Esophagus squamous epithelium (tissue), 5 donors: ENCODE results near the gene PKD2. TPM values are rescaled to one million over a fixed set of nuclear protein-coding genes. Genes with fewer than 3 reads are reported as not detected.

Experiments used
- DNase-seq: peaks from one replicate; lab custom pipeline; 2025; lab: John Stamatoyannopoulos, UW
- H3K27ac ChIP-seq, 4 donors: fragments of 200-600 bp; sonication (generic); one replicate each; pipeline ENCODE4 v1.5.1; 2016 to 2019; ENCODE audit warnings: mild to moderate bottlenecking in 1 of 4
- H3K27me3 ChIP-seq, 4 donors: fragments of 200-600 bp; sonication (generic); 1 replicate in 3 of 4; 2 replicates in 1 of 4; pipeline versions ENCODE4 v1.5.1 to v1.6.0; 2017 to 2021; ENCODE audit warnings: antibody characterized with exemption in 1 of 4
- H3K36me3 ChIP-seq, 3 donors: fragments of 200-600 bp; sonication (generic); one replicate each; pipeline ENCODE4 v1.5.1; 2016 to 2019
- H3K4me1 ChIP-seq, 3 donors: fragments of 200-600 bp; sonication (generic); one replicate each; pipeline ENCODE4 v1.5.1; 2017 to 2019
- H3K4me3 ChIP-seq, 4 donors: fragments of 200-600 bp; sonication (generic); 1 replicate in 3 of 4; 2 replicates in 1 of 4; pipeline ENCODE4 v1.5.1; 2016 to 2019; ENCODE audit warnings: mild to moderate bottlenecking in 2 of 4, moderate library complexity in 1 of 4
- H3K9me3 ChIP-seq, 3 donors: fragments of 200-600 bp; sonication (generic); one replicate each; pipeline ENCODE4 v1.5.1; 2016 to 2019
- CTCF ChIP-seq, 6 experiments: fragments of 450-650 bp in 4 of 6; fragments of 200-600 bp in 2 of 6; sonication (generic) in 2 of 6; IDR thresholded peaks; one replicate each; pipeline ENCODE4 v1.5.1; 2016 to 2019; ENCODE audit warnings: antibody characterized with exemption in 6 of 6, mild to moderate bottlenecking in 4 of 6, moderate library complexity in 4 of 6
- POLR2A ChIP-seq, 4 donors: fragments of 450-650 bp; IDR thresholded peaks; one replicate each; pipeline ENCODE4 v1.6.1; 2017; ENCODE audit warnings: antibody characterized with exemption in 4 of 4, mild to moderate bottlenecking in 4 of 4, moderate library complexity in 3 of 4
- WGBS, 2 donors: methylation state at CpG; one replicate each; pipeline ENCODE4 v1.1.5; 2018; 5-methylcytosine and 5-hydroxymethylcytosine counted together
- intact Hi-C: fragments of 100-400 bp; cut with DNase I; formaldehyde crosslinking; loops from one replicate; pipeline ENCODE4 v1.15.0; 2022
- total RNA-seq, 4 donors: library from RNA; depleted of rRNA; stranded (reverse); fragments of >200 nt; gene quantifications; one replicate each; pipeline ENCODE4 v1.1.0, GENCODE V29; 2016
- donor health status: DM: yes; HTN: yes; CAD: no.

The PKD2 gene
- total RNA-seq, 4 donors from 2014 or later: 9.4 to 34.7 (median 13.9) TPM

GRCh38 chr4:88040707-88041106 lies 33.3 kb downstream of the PKD2 start:
- no peak for DNase-seq
- no peak for TF ChIP-seq POLR2A (IDR thresholded peaks at IDR 0.05)
- no peak for TF ChIP-seq CTCF (IDR thresholded peaks at IDR 0.05)
- intact Hi-C loops: no loop called here
- 76 to 80% methylated on average over 3 of the region's 3 CpGs for WGBS, 2 donors
- H3K36me3 ChIP-seq: peaks cover 0 to 100% (median 23%) of the 10 kb centered on the region in 3 donors
- no peaks in the 10 kb centered on the region for H3K9me3 ChIP-seq
- no peak overlapping the region for H3K4me3 ChIP-seq
- no peaks in the 10 kb centered on the region for H3K27me3 ChIP-seq
- H3K4me1 ChIP-seq: no peaks in the 10 kb centered on the region
- no peak overlapping the region for H3K27ac ChIP-seq

- WGBS, 2 donors: 57 to 70% methylated on average over 1 to 2 of the region's 2 CpGs
- no peak overlapping the region for H3K27ac ChIP-seq
- DNase-seq: no peak
- no peak overlapping the region for H3K4me3 ChIP-seq
- H3K27me3 ChIP-seq: no peaks in the 10 kb centered on the region
- TF ChIP-seq CTCF (IDR thresholded peaks at IDR 0.05) (no peak), POLR2A (IDR thresholded peaks at IDR 0.05) (no peak)
- peaks cover 0 to 100% (median 23%) of the 10 kb centered on the region in 3 donors for H3K36me3 ChIP-seq
- H3K4me1 ChIP-seq: no peaks in the 10 kb centered on the region
- intact Hi-C loops: no loop called here
- no peaks in the 10 kb centered on the region for H3K9me3 ChIP-seq
These were observed 34.2 kb downstream of the PKD2 start for GRCh38 chr4:88041626-88042025.

- DNase-seq: no peak
- Histone ChIP-seq H3K4me1 (no peaks in the 10 kb centered on the region), H3K27me3 (no peaks in the 10 kb centered on the region), H3K27ac (no peak overlapping the region), H3K36me3 (peaks cover 0 to 100% (median 23%) of the 10 kb centered on the region in 3 donors), H3K4me3 (no peak overlapping the region), H3K9me3 (no peaks in the 10 kb centered on the region)
- intact Hi-C loops: no loop called here
- TF ChIP-seq POLR2A (IDR thresholded peaks at IDR 0.05) (no peak), CTCF (IDR thresholded peaks at IDR 0.05) (no peak)
- WGBS, 2 donors: 70 to 73% methylated on average over 1 of the region's 1 CpG
These were observed 35.6 kb downstream of the PKD2 start for GRCh38 chr4:88043001-88043400.

- 81 to 85% methylated on average over 8 of the region's 8 CpGs for WGBS, 2 donors
- Histone ChIP-seq H3K27me3 (no peaks in the 10 kb centered on the region), H3K4me3 (no peak overlapping the region), H3K9me3 (no peaks in the 10 kb centered on the region), H3K27ac (no peak overlapping the region), H3K36me3 (peaks cover 0 to 100% (median 18%) of the 10 kb centered on the region in 3 donors), H3K4me1 (no peaks in the 10 kb centered on the region)
- no peak for DNase-seq
- TF ChIP-seq CTCF (IDR thresholded peaks at IDR 0.05) (no peak), POLR2A (IDR thresholded peaks at IDR 0.05) (no peak)
- intact Hi-C loops: no loop called here
These were observed 36.3 kb downstream of the PKD2 start for GRCh38 chr4:88043586-88044340.

GRCh38 chr4:88045021-88045420 lies 37.6 kb downstream of the PKD2 start:
- H3K27ac ChIP-seq: no peak overlapping the region
- intact Hi-C loops: no loop called here
- H3K36me3 ChIP-seq: peaks cover 0 to 98% (median 13%) of the 10 kb centered on the region in 3 donors
- TF ChIP-seq POLR2A (IDR thresholded peaks at IDR 0.05) (no peak), CTCF (IDR thresholded peaks at IDR 0.05) (no peak)
- no peaks in the 10 kb centered on the region for H3K27me3 ChIP-seq
- no peaks in the 10 kb centered on the region for H3K9me3 ChIP-seq
- no peak for DNase-seq
- H3K4me3 ChIP-seq: no peak overlapping the region
- no peaks in the 10 kb centered on the region for H3K4me1 ChIP-seq
